NB4 (cell line): ENCODE measurements around the gene MECR.

Experiments used
- POLR2A ChIP-seq: IDR thresholded peaks from 2 replicates; pipeline ENCODE4 v1.6.1; 2011; ENCODE audit warnings: mild to moderate bottlenecking; ENCODE audit not compliant: insufficient read length; ENCODE audit errors: extremely low read depth
- TF ChIP-seq, protein P1 (sequence below): IDR thresholded peaks from one replicate; pipeline ENCODE4 v1.5.1; 2012; ENCODE audit warnings: low read depth, low read length

DNA sequence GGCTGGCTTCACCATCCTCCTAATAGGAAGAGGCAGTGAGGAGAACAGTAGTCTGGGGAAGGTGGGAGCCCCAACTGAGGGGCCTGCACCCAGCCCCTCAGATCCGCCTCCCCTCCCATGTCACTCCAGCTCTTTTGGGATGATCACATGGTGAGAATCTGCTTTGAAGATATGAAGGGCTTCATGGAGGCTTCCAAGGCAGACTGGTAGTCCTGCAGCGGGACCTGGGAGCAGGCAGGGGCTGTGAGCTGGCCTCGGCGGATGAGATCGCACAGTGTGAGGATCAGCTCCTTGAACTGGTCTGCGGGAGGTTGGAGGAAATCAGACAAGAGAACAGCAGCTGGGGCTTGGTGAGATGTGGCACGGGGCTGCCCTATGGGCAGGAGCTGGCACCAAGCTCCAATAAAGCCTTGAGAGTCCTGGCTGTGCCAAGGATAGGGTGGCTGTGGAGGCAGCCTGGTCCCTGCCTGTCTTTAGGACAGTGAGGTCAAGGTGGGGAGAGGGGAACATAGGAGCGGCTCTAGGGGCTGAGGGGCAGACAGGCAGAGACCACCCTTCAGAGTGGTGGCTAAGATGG, 36.8 kb downstream of the MECR start:
- no peak for TF ChIP-seq POLR2A
- TF ChIP-seq, protein P1, sequence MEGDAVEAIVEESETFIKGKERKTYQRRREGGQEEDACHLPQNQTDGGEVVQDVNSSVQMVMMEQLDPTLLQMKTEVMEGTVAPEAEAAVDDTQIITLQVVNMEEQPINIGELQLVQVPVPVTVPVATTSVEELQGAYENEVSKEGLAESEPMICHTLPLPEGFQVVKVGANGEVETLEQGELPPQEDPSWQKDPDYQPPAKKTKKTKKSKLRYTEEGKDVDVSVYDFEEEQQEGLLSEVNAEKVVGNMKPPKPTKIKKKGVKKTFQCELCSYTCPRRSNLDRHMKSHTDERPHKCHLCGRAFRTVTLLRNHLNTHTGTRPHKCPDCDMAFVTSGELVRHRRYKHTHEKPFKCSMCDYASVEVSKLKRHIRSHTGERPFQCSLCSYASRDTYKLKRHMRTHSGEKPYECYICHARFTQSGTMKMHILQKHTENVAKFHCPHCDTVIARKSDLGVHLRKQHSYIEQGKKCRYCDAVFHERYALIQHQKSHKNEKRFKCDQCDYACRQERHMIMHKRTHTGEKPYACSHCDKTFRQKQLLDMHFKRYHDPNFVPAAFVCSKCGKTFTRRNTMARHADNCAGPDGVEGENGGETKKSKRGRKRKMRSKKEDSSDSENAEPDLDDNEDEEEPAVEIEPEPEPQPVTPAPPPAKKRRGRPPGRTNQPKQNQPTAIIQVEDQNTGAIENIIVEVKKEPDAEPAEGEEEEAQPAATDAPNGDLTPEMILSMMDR, result no peak
